ENCODE data around the gene ANKFY1. TPM values are rescaled to one million over a fixed set of nuclear protein-coding genes. Genes with fewer than 3 reads are reported as not detected.

Gene ANKFY1
- total and polyA plus RNA-seq, 7 donors: 6.0 to 68.0 (median 52.6) TPM

DNA sequence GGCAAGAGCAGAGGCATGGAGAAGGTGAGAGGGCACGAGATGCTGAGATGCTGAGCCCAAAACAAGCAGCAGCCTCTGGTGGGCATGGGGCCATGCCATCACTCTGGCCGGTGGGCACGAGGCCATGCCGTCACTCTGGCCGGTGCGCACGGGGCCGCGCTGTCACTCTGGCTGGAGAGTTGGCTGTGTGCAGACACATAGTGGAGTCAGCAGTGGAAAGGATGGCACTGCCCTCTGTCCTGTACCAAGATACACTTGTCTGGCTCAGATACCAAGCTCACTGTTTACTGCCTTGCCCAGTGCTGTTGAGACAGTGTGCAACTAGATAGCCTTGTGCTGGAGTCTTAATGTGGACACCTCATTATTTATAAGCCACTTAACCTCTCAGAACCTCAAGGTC lies 75.7 kb downstream of the ANKFY1 start:
- no peaks in the 10 kb centered on the region for H3K27me3 ChIP-seq
- no peaks in the 10 kb centered on the region for H3K4me1 ChIP-seq
- peaks cover 36 to 90% (median 59%) of the 10 kb centered on the region in 4 donors for H3K36me3 ChIP-seq
- TF ChIP-seq, protein P1, sequence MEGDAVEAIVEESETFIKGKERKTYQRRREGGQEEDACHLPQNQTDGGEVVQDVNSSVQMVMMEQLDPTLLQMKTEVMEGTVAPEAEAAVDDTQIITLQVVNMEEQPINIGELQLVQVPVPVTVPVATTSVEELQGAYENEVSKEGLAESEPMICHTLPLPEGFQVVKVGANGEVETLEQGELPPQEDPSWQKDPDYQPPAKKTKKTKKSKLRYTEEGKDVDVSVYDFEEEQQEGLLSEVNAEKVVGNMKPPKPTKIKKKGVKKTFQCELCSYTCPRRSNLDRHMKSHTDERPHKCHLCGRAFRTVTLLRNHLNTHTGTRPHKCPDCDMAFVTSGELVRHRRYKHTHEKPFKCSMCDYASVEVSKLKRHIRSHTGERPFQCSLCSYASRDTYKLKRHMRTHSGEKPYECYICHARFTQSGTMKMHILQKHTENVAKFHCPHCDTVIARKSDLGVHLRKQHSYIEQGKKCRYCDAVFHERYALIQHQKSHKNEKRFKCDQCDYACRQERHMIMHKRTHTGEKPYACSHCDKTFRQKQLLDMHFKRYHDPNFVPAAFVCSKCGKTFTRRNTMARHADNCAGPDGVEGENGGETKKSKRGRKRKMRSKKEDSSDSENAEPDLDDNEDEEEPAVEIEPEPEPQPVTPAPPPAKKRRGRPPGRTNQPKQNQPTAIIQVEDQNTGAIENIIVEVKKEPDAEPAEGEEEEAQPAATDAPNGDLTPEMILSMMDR (IDR thresholded peaks at IDR 0.05): no peak
- TF ChIP-seq POLR2A (IDR thresholded peaks at IDR 0.05) (no peak), POLR2AphosphoS5 (IDR thresholded peaks at IDR 0.05) (no peak), EP300 (IDR thresholded peaks at IDR 0.05) (no peak)
- no peak overlapping the region for H3K4me3 ChIP-seq
- intact Hi-C loops (cut with DNase I): no loop called here
- H3K27ac ChIP-seq: no peak overlapping the region
- H3K9me3 ChIP-seq: no peaks in the 10 kb centered on the region
- WGBS, 2 donors: 98% methylated on average over 9 of the region's 9 CpGs
- DNase-seq: no peak

DNA sequence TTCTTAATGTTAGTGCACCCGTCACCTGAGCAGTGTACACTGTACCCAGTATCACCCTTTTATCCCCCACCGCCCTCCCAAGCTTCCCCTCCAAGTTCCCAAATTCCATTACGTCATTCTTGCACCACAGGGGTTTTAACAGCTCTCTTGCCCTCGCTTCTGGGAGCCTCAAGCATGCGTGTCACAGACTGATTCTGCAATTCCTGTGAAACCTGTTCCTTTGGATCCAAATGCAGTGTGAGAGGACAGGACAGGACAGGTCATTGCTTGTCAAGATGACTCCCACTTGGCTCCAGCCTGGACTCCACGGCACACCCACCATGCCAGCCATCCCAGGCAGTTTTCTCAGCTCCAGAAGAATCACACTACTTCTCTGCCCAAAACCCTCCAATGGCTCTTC lies 76.7 kb downstream of the ANKFY1 start:
- Histone ChIP-seq H3K4me3 (no peak overlapping the region), H3K27me3 (no peaks in the 10 kb centered on the region), H3K9me3 (no peaks in the 10 kb centered on the region), H3K27ac (peak overlapping the region in 2 of 4 donors; percentile 18 to 37), H3K36me3 (peaks cover 39 to 92% (median 67%) of the 10 kb centered on the region in 4 donors), H3K4me1 (no peaks in the 10 kb centered on the region)
- intact Hi-C loops (cut with DNase I): no loop called here
- TF ChIP-seq EP300 (IDR thresholded peaks at IDR 0.05) (no peak), POLR2AphosphoS5 (IDR thresholded peaks at IDR 0.05) (no peak), POLR2A (IDR thresholded peaks at IDR 0.05) (no peak)
- TF ChIP-seq, protein P1 (IDR thresholded peaks at IDR 0.05): no peak
- 94 to 97% methylated on average over 6 of the region's 6 CpGs for WGBS, 2 donors
- DNase-seq: no peak

DNA sequence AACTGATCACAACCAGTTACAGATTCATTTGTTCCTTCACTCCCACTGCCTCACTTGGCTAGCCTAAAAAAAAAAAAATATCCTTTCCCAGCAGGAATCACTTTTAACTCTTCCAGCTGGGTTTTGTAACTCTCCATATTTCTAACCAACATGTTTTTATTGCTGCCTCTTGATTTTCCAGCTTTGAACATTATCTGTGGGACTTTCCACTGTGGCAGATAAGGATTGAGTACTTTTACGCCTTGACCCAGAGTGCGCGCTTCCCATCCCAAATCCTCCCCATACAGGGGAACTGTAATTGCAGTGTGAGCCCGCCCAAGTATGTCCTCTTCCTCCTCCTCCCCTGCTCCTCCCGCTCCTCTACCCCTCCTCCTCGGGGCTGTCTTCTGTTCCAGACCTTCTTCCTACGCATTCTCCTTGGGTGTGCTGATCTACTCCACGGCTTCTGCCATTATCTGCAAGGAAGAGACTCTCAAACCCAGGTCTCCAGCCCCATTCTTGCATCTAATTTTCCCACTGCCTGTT lies 77.4 kb downstream of the ANKFY1 start:
- intact Hi-C loops (cut with DNase I): no loop called here
- H3K27me3 ChIP-seq: no peaks in the 10 kb centered on the region
- H3K36me3 ChIP-seq: peaks cover 42 to 99% (median 73%) of the 10 kb centered on the region in 4 donors
- H3K4me3 ChIP-seq: no peak overlapping the region
- 73 to 77% methylated on average over 8 of the region's 8 CpGs for WGBS, 2 donors
- no peak for DNase-seq
- no peaks in the 10 kb centered on the region for H3K4me1 ChIP-seq
- H3K27ac ChIP-seq: peak overlapping the region in 2 of 4 donors; percentile 18 to 37
- H3K9me3 ChIP-seq: no peaks in the 10 kb centered on the region
- TF ChIP-seq POLR2A (IDR thresholded peaks at IDR 0.05) (no peak), POLR2AphosphoS5 (IDR thresholded peaks at IDR 0.05) (peak in 2 of 4 donors; percentile 3 to 9)
- TF ChIP-seq, protein P1 (IDR thresholded peaks at IDR 0.05): no peak

DNA sequence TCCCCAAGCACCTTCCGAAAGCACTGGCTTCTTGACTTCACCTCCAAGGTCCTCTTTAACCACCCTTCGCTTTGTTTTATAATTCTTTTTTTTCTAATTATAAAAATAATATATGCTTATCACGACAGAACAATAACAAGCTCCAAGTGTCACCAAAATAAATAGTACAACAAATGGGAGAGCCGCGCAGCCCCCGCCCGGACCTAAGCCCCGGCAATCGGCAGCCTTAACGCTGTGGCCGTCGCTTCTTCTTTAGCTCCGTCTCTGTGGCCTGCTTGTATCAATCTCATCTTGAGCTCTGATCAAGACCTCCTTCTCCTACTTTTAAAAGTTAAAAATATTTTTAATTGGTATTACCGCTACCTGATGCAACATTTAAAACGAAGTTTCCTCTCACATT lies 78.1 kb downstream of the ANKFY1 start:
- no peak for TF ChIP-seq POLR2A (IDR thresholded peaks at IDR 0.05)
- TF ChIP-seq POLR2AphosphoS5 (IDR thresholded peaks at IDR 0.05): no peak
- TF ChIP-seq EP300 (IDR thresholded peaks at IDR 0.05): no peak
- TF ChIP-seq, protein P1 (IDR thresholded peaks at IDR 0.05): no peak
- 96% methylated on average over 15 of the region's 15 CpGs for WGBS, 2 donors
- no peaks in the 10 kb centered on the region for H3K9me3 ChIP-seq
- peak; percentile 7 for DNase-seq
- no peak overlapping the region for H3K27ac ChIP-seq
- peaks cover 48 to 100% (median 79%) of the 10 kb centered on the region in 4 donors for H3K36me3 ChIP-seq
- intact Hi-C loops (cut with DNase I): no loop called here
- no peaks in the 10 kb centered on the region for H3K27me3 ChIP-seq
- no peak overlapping the region for H3K4me3 ChIP-seq
- H3K4me1 ChIP-seq: no peaks in the 10 kb centered on the region

DNA sequence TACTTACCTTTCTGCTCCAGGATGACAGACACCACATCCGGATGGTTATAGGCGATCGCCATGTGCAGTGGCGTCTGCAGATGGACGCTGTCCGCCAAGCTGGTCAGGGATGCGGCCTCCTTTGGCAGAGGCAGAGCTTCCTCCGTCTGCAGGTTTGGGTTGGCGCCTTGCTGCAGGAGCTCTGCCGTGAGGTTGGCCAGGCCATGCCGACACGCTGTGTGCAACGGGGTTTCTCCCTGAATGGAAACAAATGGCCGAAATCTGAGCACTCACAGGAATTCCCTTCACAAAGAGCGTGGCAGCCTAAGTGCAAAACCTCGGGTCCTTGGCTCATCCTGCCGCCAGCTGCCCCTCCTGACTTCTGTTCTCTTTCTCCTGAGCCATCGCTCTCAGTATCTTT lies 79.0 kb downstream of the ANKFY1 start:
- Histone ChIP-seq H3K27ac (no peak overlapping the region), H3K4me1 (no peaks in the 10 kb centered on the region), H3K9me3 (no peaks in the 10 kb centered on the region), H3K36me3 (peaks cover 53 to 100% (median 79%) of the 10 kb centered on the region in 4 donors), H3K27me3 (no peaks in the 10 kb centered on the region), H3K4me3 (no peak overlapping the region)
- intact Hi-C loops (cut with DNase I): no loop called here
- no peak for DNase-seq
- 92 to 93% methylated on average over 18 of the region's 18 CpGs for WGBS, 2 donors
- TF ChIP-seq POLR2A (IDR thresholded peaks at IDR 0.05) (no peak), POLR2AphosphoS5 (IDR thresholded peaks at IDR 0.05) (no peak), EP300 (IDR thresholded peaks at IDR 0.05) (no peak)
- TF ChIP-seq, protein P1 (IDR thresholded peaks at IDR 0.05): no peak
